Effector memory CD8-positive, alpha-beta T cell (primary cell): ENCODE results near the gene PCDHGB7.
"Not testable (repeated sequence)": the region's sequence is repeated elsewhere in the genome, so short reads cannot be mapped to it uniquely, and the experiment has no call there.

ENCODE experiments used
- ATAC-seq: fragments of 150-1000 bp; cut with Tn5 transposase; replicated peaks from 2 replicates; pipeline ENCODE4 v1.10.0; 2021; ENCODE audit warnings: mild to moderate bottlenecking, moderate library complexity
- DNase-seq, 3 experiments: peaks; one replicate each; pipeline ENCODE4 v3.0.0; 2021
- H3K27ac Mint-ChIP-seq, 2 donors: one replicate each; pipeline ENCODE4 v1.8.0; 2022; ENCODE audit warnings: mild to moderate bottlenecking in 2 of 2, mixed read lengths in 2 of 2, moderate library complexity in 2 of 2
- H3K27me3 Mint-ChIP-seq, 2 donors: one replicate each; pipeline ENCODE4 v1.8.0; 2022; ENCODE audit warnings: mixed read lengths in 2 of 2
- H3K36me3 Mint-ChIP-seq: one replicate; pipeline ENCODE4 v1.8.0; 2022; ENCODE audit warnings: mild to moderate bottlenecking, moderate library complexity, mixed read lengths; ENCODE audit not compliant: insufficient read depth
- H3K4me1 Mint-ChIP-seq, 2 donors: one replicate each; pipeline ENCODE4 v1.8.0; 2022; ENCODE audit warnings: low read depth in 2 of 2, mixed read lengths in 2 of 2
- H3K4me3 Mint-ChIP-seq, 2 donors: one replicate each; pipeline ENCODE4 v1.8.0; 2022; ENCODE audit warnings: mild to moderate bottlenecking in 2 of 2, mixed read lengths in 2 of 2, moderate library complexity in 2 of 2
- H3K9me3 Mint-ChIP-seq, 2 donors: one replicate each; pipeline ENCODE4 v1.8.0; 2022; ENCODE audit warnings: mixed read lengths in 2 of 2
- total RNA-seq, 9 experiments: gene quantifications; one replicate each; lab custom pipeline; 2026; lab: John Stamatoyannopoulos, UW

PCDHGB7 gene
- total RNA-seq, result 0 to 2.0 (median 0.30) reads per million in 9 experiments

GRCh38 chr5:141417494-141418172 is at the start of gene PCDHGB7:
PCDHGB7 (plus strand) TSS chr5:141417677; CDS start chr5:141417860, 183 bp downstream.
- peak; percentile 60 for ATAC-seq
- Mint-ChIP-seq H3K27me3 (peaks cover 80 to 93% of the 10 kb centered on the region in 2 donors), H3K36me3 (peaks cover 19% of the 10 kb centered on the region)

GRCh38 chr5:141369994-141370848 is 47.3 kb upstream of the PCDHGB7 start, which contains the start of gene PCDHGB3:
PCDHGB3 (plus strand) TSS chr5:141370242; CDS start chr5:141370395, 153 bp downstream.
- H3K36me3 Mint-ChIP-seq, result peaks cover 3% of the 10 kb centered on the region
- DNase-seq (no peak), ATAC-seq (peak; percentile 74)

More at GRCh38 chr5:141417494-141418172, at the start of gene PCDHGB7:
- not testable (repeated sequence) for H3K27ac Mint-ChIP-seq, DNase-seq
- Mint-ChIP-seq H3K9me3 (peaks cover 7 to 12% of the 10 kb centered on the region in 2 donors), H3K4me1 (peaks cover 14 to 24% of the 10 kb centered on the region in 2 donors), H3K4me3 (peak within 1 kb of the TSS; percentile 53 to 67)

GRCh38 chr5:141371572-141372475 is 45.7 kb upstream of the PCDHGB7 start:
- DNase-seq (no peak), ATAC-seq (no peak)
- peaks cover 5% of the 10 kb centered on the region in 2 donors for H3K4me1 Mint-ChIP-seq
- peaks cover 3% of the 10 kb centered on the region for H3K36me3 Mint-ChIP-seq
- H3K4me3 Mint-ChIP-seq, result no peak overlapping the region
- peaks cover 0 to 4% of the 10 kb centered on the region in 2 donors for H3K9me3 Mint-ChIP-seq
- H3K27me3 Mint-ChIP-seq, result peaks cover 32 to 59% of the 10 kb centered on the region in 2 donors
- H3K27ac Mint-ChIP-seq, result no peak overlapping the region

More at GRCh38 chr5:141369994-141370848, 47.3 kb upstream of the PCDHGB7 start, which contains the start of gene PCDHGB3:
- Mint-ChIP-seq H3K4me1 (peaks cover 5% of the 10 kb centered on the region in 2 donors), H3K4me3 (peak within 1 kb of the TSS; percentile 75 to 86), H3K27me3 (peaks cover 35 to 63% of the 10 kb centered on the region in 2 donors), H3K27ac (peak within 1 kb of the TSS in 1 of 2 donors; percentile 77), H3K9me3 (no peaks in the 10 kb centered on the region)

- H3K4me1 Mint-ChIP-seq, result peaks cover 5% of the 10 kb centered on the region in 2 donors
- peaks cover 30 to 53% of the 10 kb centered on the region in 2 donors for H3K27me3 Mint-ChIP-seq
- no peak within 1 kb of the TSS for H3K27ac Mint-ChIP-seq
- no peaks in the 10 kb centered on the region for H3K36me3 Mint-ChIP-seq
- H3K9me3 Mint-ChIP-seq, result peaks cover 0 to 4% of the 10 kb centered on the region in 2 donors
- no peak within 1 kb of the TSS for H3K4me3 Mint-ChIP-seq
- ATAC-seq, result no peak
- DNase-seq, result no peak
Measured at GRCh38 chr5:141373673-141374317, 43.7 kb upstream of the PCDHGB7 start, which contains the start of gene PCDHGA6. PCDHGA6 (plus strand) TSS chr5:141373891; CDS start chr5:141374084, 193 bp downstream.

GRCh38 chr5:141374627-141375026 is 42.9 kb upstream of the PCDHGB7 start:
- H3K27me3 Mint-ChIP-seq, result peaks cover 26 to 52% of the 10 kb centered on the region in 2 donors
- no peaks in the 10 kb centered on the region for H3K36me3 Mint-ChIP-seq
- no peak for DNase-seq
- H3K4me3 Mint-ChIP-seq, result no peak overlapping the region
- peaks cover 0 to 4% of the 10 kb centered on the region in 2 donors for H3K9me3 Mint-ChIP-seq
- H3K4me1 Mint-ChIP-seq, result peaks cover 5% of the 10 kb centered on the region in 2 donors
- no peak overlapping the region for H3K27ac Mint-ChIP-seq
- ATAC-seq, result no peak

GRCh38 chr5:141375444-141376155 is 41.9 kb upstream of the PCDHGB7 start:
- H3K27ac Mint-ChIP-seq, H3K9me3 Mint-ChIP-seq, H3K4me1 Mint-ChIP-seq, ATAC-seq, DNase-seq, H3K36me3 Mint-ChIP-seq, H3K4me3 Mint-ChIP-seq: not testable (repeated sequence)
- peaks cover 18 to 42% of the 10 kb centered on the region in 2 donors for H3K27me3 Mint-ChIP-seq

- Mint-ChIP-seq H3K4me1 (no peaks in the 10 kb centered on the region), H3K36me3 (no peaks in the 10 kb centered on the region), H3K9me3 (peaks cover 0 to 10% of the 10 kb centered on the region in 2 donors), H3K27me3 (peaks cover 51 to 59% of the 10 kb centered on the region in 2 donors), H3K27ac (no peak within 1 kb of the TSS), H3K4me3 (peak within 1 kb of the TSS; percentile 48 to 70)
- ATAC-seq (no peak), DNase-seq (no peak)
Measured at GRCh38 chr5:141382469-141383294, 34.8 kb upstream of the PCDHGB7 start, which contains the start of gene PCDHGA7. PCDHGA7 (plus strand) TSS chr5:141382742; CDS start chr5:141382900, 158 bp downstream.

- H3K4me3 Mint-ChIP-seq, result peak overlapping the region in 1 of 2 donors; percentile 48
- no peak for DNase-seq
- H3K27me3 Mint-ChIP-seq, result peaks cover 53 to 62% of the 10 kb centered on the region in 2 donors
- no peaks in the 10 kb centered on the region for H3K36me3 Mint-ChIP-seq
- no peak overlapping the region for H3K27ac Mint-ChIP-seq
- ATAC-seq, result no peak
- no peaks in the 10 kb centered on the region for H3K4me1 Mint-ChIP-seq
- H3K9me3 Mint-ChIP-seq, result peaks cover 0 to 10% of the 10 kb centered on the region in 2 donors
Measured at GRCh38 chr5:141383345-141383744, 34.1 kb upstream of the PCDHGB7 start.

- no peak for DNase-seq
- peaks cover 2 to 11% of the 10 kb centered on the region in 2 donors for H3K9me3 Mint-ChIP-seq
- H3K4me3 Mint-ChIP-seq, result no peak overlapping the region
- no peak for ATAC-seq
- no peaks in the 10 kb centered on the region for H3K4me1 Mint-ChIP-seq
- no peak overlapping the region for H3K27ac Mint-ChIP-seq
- no peaks in the 10 kb centered on the region for H3K36me3 Mint-ChIP-seq
- peaks cover 58 to 68% of the 10 kb centered on the region in 2 donors for H3K27me3 Mint-ChIP-seq
Measured at GRCh38 chr5:141384471-141385267, 32.8 kb upstream of the PCDHGB7 start.

- DNase-seq, H3K27ac Mint-ChIP-seq, H3K36me3 Mint-ChIP-seq, H3K4me1 Mint-ChIP-seq: not testable (repeated sequence)
- peak; percentile 49 for ATAC-seq
- Mint-ChIP-seq H3K27me3 (peaks cover 59 to 87% of the 10 kb centered on the region in 2 donors), H3K4me3 (peak within 1 kb of the TSS; percentile 22 to 52), H3K9me3 (peaks cover 4 to 17% of the 10 kb centered on the region in 2 donors)
Measured at GRCh38 chr5:141387557-141388311, 29.7 kb upstream of the PCDHGB7 start, which contains the start of gene PCDHGB4. PCDHGB4 (plus strand) TSS chr5:141387698; CDS start chr5:141387885, 187 bp downstream.
